Panc1 (cell line): Measurements from ENCODE around the gene SH3BGR.

Experiments used
- CTCF ChIP-seq: fragments of 450-650 bp; IDR thresholded peaks from 2 replicates; pipeline ENCODE4 v1.5.1; 2017; ENCODE audit warnings: mild to moderate bottlenecking
- POLR2AphosphoS5 ChIP-seq: IDR thresholded peaks from 2 replicates; pipeline ENCODE4 v1.6.1; 2012; ENCODE audit warnings: mild to moderate bottlenecking, low read depth, low read length, moderate library complexity
- SIN3A ChIP-seq: IDR thresholded peaks from 2 replicates; pipeline ENCODE4 v1.6.1; 2012; ENCODE audit warnings: low read depth, mild to moderate bottlenecking, low read length, moderate library complexity, borderline replicate concordance; ENCODE audit not compliant: insufficient read depth
- TCF7L2 ChIP-seq: IDR thresholded peaks from 2 replicates; pipeline ENCODE4 v1.6.1; 2011; ENCODE audit warnings: mild to moderate bottlenecking, low read depth, low read length, inconsistent platforms

- TF ChIP-seq CTCF: no peak
- no peak for TF ChIP-seq TCF7L2
- TF ChIP-seq POLR2AphosphoS5: no peak
- TF ChIP-seq SIN3A: no peak
Observed at GRCh38 chr21:39479814-39480182, 28.0 kb downstream of the SH3BGR start.
